ENCODE data around the gene SYCP3. TPM values are rescaled to one million over a fixed set of nuclear protein-coding genes. Genes with fewer than 3 reads are reported as not detected.

The SYCP3 gene
- total RNA-seq, 1 experiment from 2014 or later, result 0.16 TPM

DNA sequence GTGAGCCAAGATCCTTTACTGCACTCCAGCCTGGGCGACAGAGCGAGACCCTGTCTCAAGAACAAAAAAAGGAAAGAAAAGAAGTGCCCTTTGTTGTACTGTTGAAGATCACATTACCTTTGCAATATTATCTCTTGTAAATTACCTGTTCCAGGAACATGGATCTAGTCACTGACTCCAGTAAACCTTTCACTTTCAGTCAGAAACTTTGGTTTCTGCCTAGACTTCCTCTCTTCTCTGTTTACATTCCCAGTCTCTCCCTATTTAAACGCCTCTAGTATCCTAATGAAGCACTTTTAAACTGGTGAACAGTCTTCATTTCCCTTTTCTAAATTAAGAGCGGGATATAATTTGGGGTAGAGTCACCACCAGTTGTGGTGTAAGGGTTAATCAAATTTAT is 29.0 kb downstream of the SYCP3 start:
- Mint-ChIP-seq H3K4me1 (ENCODE audit: low read depth, unreplicated experiment) (peaks cover 32% of the 10 kb centered on the region), H3K9me3 (ENCODE audit: unreplicated experiment) (no peaks in the 10 kb centered on the region), H3K4me3 (ENCODE audit: unreplicated experiment) (no peak overlapping the region), H3K27me3 (ENCODE audit: insufficient read depth, unreplicated experiment) (no peaks in the 10 kb centered on the region), H3K36me3 (ENCODE audit: insufficient read depth, unreplicated experiment) (no peaks in the 10 kb centered on the region), H3K27ac (ENCODE audit: unreplicated experiment) (no peak overlapping the region)
- POLR2A ChIA-PET, result no interaction called here
- Histone ChIP-seq H3K9me3 (no peaks in the 10 kb centered on the region), H3K4me3 (ENCODE audit: low read depth, low read length) (no peak overlapping the region), H3K4me1 (peaks cover 25% of the 10 kb centered on the region), H3K27me3 (replicated peaks; ENCODE audit: control insufficient read depth, insufficient read depth, low read length) (no peaks in the 10 kb centered on the region), H3K36me3 (ENCODE audit: control insufficient read depth, insufficient read depth, low read length) (no peaks in the 10 kb centered on the region)
- no TSS peak for BruUV-seq (replicated peaks)
- DNase-seq, result no peak
- CTCF ChIA-PET, result no interaction called here
- TF ChIP-seq, protein P1, sequence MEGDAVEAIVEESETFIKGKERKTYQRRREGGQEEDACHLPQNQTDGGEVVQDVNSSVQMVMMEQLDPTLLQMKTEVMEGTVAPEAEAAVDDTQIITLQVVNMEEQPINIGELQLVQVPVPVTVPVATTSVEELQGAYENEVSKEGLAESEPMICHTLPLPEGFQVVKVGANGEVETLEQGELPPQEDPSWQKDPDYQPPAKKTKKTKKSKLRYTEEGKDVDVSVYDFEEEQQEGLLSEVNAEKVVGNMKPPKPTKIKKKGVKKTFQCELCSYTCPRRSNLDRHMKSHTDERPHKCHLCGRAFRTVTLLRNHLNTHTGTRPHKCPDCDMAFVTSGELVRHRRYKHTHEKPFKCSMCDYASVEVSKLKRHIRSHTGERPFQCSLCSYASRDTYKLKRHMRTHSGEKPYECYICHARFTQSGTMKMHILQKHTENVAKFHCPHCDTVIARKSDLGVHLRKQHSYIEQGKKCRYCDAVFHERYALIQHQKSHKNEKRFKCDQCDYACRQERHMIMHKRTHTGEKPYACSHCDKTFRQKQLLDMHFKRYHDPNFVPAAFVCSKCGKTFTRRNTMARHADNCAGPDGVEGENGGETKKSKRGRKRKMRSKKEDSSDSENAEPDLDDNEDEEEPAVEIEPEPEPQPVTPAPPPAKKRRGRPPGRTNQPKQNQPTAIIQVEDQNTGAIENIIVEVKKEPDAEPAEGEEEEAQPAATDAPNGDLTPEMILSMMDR (IDR thresholded peaks at IDR 0.05; ENCODE audit: insufficient read depth in 1 of 2, low read depth in 1 of 2, low read length in 1 of 2, severe bottlenecking in 1 of 2, unreplicated experiment in 1 of 2), result no peak
- intact Hi-C loops (cut with micrococcal nuclease; ENCODE audit: unreplicated experiment), result no loop called here

DNA sequence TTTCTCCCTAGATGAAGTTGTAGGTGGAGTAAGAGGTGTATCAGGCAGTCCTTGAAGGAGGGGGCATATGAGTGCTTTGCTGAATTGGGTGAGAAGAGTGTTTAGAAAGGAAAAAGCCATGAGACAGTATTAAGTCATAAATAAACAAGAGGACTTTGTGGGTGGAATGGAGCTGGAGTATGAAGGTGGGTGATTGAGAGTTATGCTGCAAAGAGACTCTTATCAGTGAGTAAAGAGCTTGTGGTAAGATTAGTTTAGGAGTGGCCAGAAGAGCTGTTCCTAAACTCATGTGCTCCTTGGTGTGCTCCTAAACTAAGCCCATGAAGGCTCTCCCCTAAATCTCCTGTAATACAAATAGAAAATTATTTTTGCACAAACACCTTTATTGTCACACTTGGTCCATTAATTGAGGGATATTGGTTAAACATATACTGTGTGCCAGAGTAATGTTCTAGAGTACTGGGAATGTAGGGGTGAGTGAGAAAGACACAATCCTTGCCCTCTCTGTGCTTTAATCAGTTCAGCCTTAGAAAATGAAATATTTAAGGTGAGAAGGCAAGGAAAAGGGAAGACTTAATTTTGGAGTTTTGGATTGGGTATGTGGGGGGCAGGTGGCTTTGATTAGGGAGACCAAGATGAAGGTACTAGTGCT is 32.0 kb downstream of the SYCP3 start:
- Histone ChIP-seq H3K36me3 (ENCODE audit: control insufficient read depth, insufficient read depth, low read length) (peaks cover 1% of the 10 kb centered on the region; the same call in 1 of the 2 replicates), H3K4me3 (ENCODE audit: low read depth, low read length) (no peak overlapping the region), H3K27me3 (replicated peaks; ENCODE audit: control insufficient read depth, insufficient read depth, low read length) (no peaks in the 10 kb centered on the region), H3K9me3 (no peaks in the 10 kb centered on the region), H3K4me1 (peaks cover 12% of the 10 kb centered on the region; the same call in 1 of the 2 replicates)
- H3K36me3 Mint-ChIP-seq (ENCODE audit: insufficient read depth, unreplicated experiment), result no peaks in the 10 kb centered on the region
- POLR2A ChIA-PET, result no interaction called here
- TF ChIP-seq, protein P1 (IDR thresholded peaks at IDR 0.05; ENCODE audit: insufficient read depth in 1 of 2, low read depth in 1 of 2, low read length in 1 of 2, severe bottlenecking in 1 of 2, unreplicated experiment in 1 of 2), result no peak
- H3K4me3 Mint-ChIP-seq (ENCODE audit: unreplicated experiment), result no peak overlapping the region
- peaks cover 19% of the 10 kb centered on the region for H3K4me1 Mint-ChIP-seq (ENCODE audit: low read depth, unreplicated experiment)
- CTCF ChIA-PET, result no interaction called here
- no TSS peak for BruUV-seq (replicated peaks)
- no peak for DNase-seq
- H3K9me3 Mint-ChIP-seq (ENCODE audit: unreplicated experiment), result no peaks in the 10 kb centered on the region
- H3K27ac Mint-ChIP-seq (ENCODE audit: unreplicated experiment), result peak overlapping the region; percentile 14
- no peaks in the 10 kb centered on the region for H3K27me3 Mint-ChIP-seq (ENCODE audit: insufficient read depth, unreplicated experiment)
- intact Hi-C loops (cut with micrococcal nuclease; ENCODE audit: unreplicated experiment), result no loop called here

DNA sequence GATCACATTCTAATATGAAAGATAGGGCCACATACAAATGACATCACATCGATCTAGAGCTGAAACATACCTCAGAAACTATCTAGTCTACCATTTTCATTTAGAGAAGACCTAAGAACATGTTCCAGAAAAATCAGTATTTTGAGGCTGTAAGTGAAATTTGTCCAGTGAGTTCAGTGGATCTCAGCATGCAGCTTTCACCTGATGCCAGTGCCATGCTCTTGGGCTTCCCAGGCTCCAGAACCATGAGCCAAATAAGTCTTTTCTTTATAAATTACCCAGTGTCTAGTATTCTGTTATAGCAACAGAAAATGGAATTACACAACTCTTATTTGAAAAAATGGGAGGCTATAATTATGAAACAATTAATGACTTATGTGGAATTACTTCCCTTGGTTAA is 32.9 kb downstream of the SYCP3 start:
- intact Hi-C loops (cut with micrococcal nuclease; ENCODE audit: unreplicated experiment), result loop anchor here (1.0 kb wide), 1 partner anchor 8 kb away; no protein-coding TSS in a partner anchor
- peaks cover 12% of the 10 kb centered on the region; the same call in 1 of the 2 replicates for H3K4me1 ChIP-seq
- TF ChIP-seq, protein P1 (IDR thresholded peaks at IDR 0.05; ENCODE audit: insufficient read depth in 1 of 2, low read depth in 1 of 2, low read length in 1 of 2, severe bottlenecking in 1 of 2, unreplicated experiment in 1 of 2), result no peak

More for the DNA sequence above, 32.9 kb downstream of the SYCP3 start:
- no peak for DNase-seq
- H3K27me3 Mint-ChIP-seq (ENCODE audit: insufficient read depth, unreplicated experiment), result no peaks in the 10 kb centered on the region
- ChIA-PET POLR2A (no interaction called here), CTCF (no interaction called here)
- H3K27ac Mint-ChIP-seq (ENCODE audit: unreplicated experiment), result no peak overlapping the region
- H3K9me3 Mint-ChIP-seq (ENCODE audit: unreplicated experiment), result no peaks in the 10 kb centered on the region
- H3K4me3 Mint-ChIP-seq (ENCODE audit: unreplicated experiment), result no peak overlapping the region
- peaks cover 17% of the 10 kb centered on the region for H3K4me1 Mint-ChIP-seq (ENCODE audit: low read depth, unreplicated experiment)
- no TSS peak for BruUV-seq (replicated peaks)
- H3K36me3 Mint-ChIP-seq (ENCODE audit: insufficient read depth, unreplicated experiment), result no peaks in the 10 kb centered on the region
- Histone ChIP-seq H3K27me3 (replicated peaks; ENCODE audit: control insufficient read depth, insufficient read depth, low read length) (no peaks in the 10 kb centered on the region), H3K36me3 (ENCODE audit: control insufficient read depth, insufficient read depth, low read length) (peaks cover 1% of the 10 kb centered on the region; the same call in 1 of the 2 replicates), H3K4me3 (ENCODE audit: low read depth, low read length) (no peak overlapping the region), H3K9me3 (no peaks in the 10 kb centered on the region)
